BJ (cell line): ENCODE measurements around the gene ZBTB20. TPM values are rescaled to one million over a fixed set of nuclear protein-coding genes. Genes with fewer than 3 reads are reported as not detected.

Source experiments
- CTCF ChIA-PET: fragments of 350-600 bp; formaldehyde crosslinking; extraction: SDS; loops from one replicate; lab custom pipeline; 2021; ENCODE audit warnings: antibody characterized with exemption, inconsistent platforms; lab: Yijun Ruan, JAX
- POLR2A ChIA-PET: fragments of 300-600 bp; sonication (Branson Sonifier 250); formaldehyde crosslinking; extraction: SDS; loops from one replicate; lab custom pipeline; 2021; ENCODE audit warnings: antibody characterized with exemption; lab: Charles Lee
- DNase-seq: peaks from one replicate; pipeline ENCODE4 v3.0.0-alpha.2; 2011; ENCODE audit warnings: low read depth
- H3K27me3 ChIP-seq: 2 replicates; pipeline ENCODE4 v1.6.0; 2011; ENCODE audit warnings: low read length; ENCODE audit not compliant: control insufficient read depth, insufficient read depth
- H3K36me3 ChIP-seq: 2 replicates; pipeline ENCODE4 v1.5.1; 2011; ENCODE audit warnings: low read length; ENCODE audit not compliant: control insufficient read depth, insufficient read depth
- H3K4me3 ChIP-seq: 2 replicates; pipeline ENCODE4 v1.5.1; 2011; ENCODE audit warnings: low read depth, mild to moderate bottlenecking, control low read depth, low read length
- polyA plus RNA-seq: library from polyadenylated mRNA; depleted of rRNA; stranded (reverse); fragments of >200 nt; gene quantifications from 2 replicates; pipeline ENCODE4 v1.2.3, GENCODE V29; 2011
- TF ChIP-seq, protein P1 (sequence below): IDR thresholded peaks from 2 replicates; pipeline ENCODE4 v1.5.1; 2011; ENCODE audit warnings: low read depth, mild to moderate bottlenecking, control low read depth, inconsistent platforms, low read length, moderate library complexity; ENCODE audit not compliant: insufficient read depth

Gene ZBTB20
- polyA plus RNA-seq, 1 experiment: 6.0 TPM

DNA sequence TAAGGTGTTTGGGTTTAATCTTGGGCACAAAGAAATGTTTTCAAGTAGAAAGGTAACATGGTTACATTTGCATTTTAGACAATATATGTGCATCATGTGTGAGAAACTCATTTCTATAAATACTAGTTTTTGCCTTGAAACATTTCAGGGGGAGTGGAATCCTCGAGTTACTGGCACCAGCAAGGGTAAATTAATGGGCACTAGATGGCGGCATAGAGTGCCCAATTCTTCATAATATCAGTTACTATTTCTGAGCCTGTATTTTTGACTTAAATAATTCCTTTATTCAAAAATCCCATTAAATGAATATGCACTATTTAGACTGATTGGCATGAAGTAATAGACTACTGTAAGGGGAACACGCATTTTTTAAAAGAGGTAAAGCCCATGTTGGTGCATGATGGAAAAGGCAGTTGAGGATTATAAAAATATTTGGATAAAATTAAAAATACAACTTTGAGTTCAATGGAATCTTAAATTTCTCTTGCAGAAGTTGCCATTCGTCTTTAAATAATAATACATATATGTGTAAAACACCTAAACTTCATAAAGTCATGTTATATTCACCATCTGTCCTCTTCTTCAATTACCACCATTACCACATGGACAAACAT is 106.3 kb downstream of the ZBTB20 start:
- no peak overlapping the region for H3K4me3 ChIP-seq
- H3K27me3 ChIP-seq: no peaks in the 10 kb centered on the region
- no peaks in the 10 kb centered on the region for H3K36me3 ChIP-seq
- POLR2A ChIA-PET: no interaction called here
- TF ChIP-seq, protein P1, sequence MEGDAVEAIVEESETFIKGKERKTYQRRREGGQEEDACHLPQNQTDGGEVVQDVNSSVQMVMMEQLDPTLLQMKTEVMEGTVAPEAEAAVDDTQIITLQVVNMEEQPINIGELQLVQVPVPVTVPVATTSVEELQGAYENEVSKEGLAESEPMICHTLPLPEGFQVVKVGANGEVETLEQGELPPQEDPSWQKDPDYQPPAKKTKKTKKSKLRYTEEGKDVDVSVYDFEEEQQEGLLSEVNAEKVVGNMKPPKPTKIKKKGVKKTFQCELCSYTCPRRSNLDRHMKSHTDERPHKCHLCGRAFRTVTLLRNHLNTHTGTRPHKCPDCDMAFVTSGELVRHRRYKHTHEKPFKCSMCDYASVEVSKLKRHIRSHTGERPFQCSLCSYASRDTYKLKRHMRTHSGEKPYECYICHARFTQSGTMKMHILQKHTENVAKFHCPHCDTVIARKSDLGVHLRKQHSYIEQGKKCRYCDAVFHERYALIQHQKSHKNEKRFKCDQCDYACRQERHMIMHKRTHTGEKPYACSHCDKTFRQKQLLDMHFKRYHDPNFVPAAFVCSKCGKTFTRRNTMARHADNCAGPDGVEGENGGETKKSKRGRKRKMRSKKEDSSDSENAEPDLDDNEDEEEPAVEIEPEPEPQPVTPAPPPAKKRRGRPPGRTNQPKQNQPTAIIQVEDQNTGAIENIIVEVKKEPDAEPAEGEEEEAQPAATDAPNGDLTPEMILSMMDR: peak; percentile 70
- no peak for DNase-seq
- CTCF ChIA-PET: interaction anchor here (1.9 kb wide), 2 partner anchors 51 to 52 kb away, joined by 7 to 17 read pairs; no protein-coding TSS in a partner anchor

DNA sequence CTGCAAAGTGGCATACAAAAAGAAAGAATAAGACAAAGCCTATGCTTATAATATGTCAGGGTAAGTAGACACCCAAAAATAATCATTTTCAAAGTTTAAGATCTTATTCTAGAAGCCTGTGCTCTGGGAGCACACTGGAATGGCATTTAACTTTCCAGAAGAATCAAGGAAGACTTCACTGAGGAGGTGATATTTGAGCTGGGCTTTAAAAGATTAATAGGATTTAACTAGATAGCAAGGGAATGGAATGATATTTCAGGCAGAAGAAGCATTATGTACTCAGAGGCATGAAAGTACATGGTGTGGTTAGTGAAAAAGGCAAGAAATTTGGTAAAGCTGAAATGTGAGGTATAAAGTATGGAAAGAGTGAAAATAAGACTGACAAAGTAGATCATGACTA is 106.8 kb downstream of the ZBTB20 start:
- TF ChIP-seq, protein P1: no peak
- ChIA-PET CTCF (interaction anchor here (0.5 to 1.9 kb wide), 4 partner anchors 53 to 123 kb away, joined by 3 to 7 read pairs (median 3); no protein-coding TSS in a partner anchor), POLR2A (no interaction called here)
- H3K36me3 ChIP-seq: no peaks in the 10 kb centered on the region
- no peak for DNase-seq
- H3K4me3 ChIP-seq: no peak overlapping the region
- no peaks in the 10 kb centered on the region for H3K27me3 ChIP-seq

DNA sequence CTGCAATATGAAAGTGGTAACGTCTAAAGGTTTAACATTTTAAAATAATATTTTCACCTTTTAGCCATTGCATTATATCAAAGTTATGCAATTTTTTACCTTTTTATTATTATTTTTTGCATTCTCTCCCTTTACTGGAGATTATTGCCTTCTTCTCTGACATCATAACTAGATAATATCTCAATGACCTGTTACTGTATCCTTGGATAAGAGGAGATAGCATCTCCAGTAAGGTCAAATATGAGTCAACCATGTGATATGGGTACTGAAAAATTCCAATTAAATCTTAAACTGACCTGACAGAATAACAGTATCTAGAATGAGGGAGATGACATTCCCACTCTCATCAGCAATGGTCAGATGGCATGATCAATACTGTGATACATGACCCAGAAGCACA is 108.3 kb downstream of the ZBTB20 start:
- H3K4me3 ChIP-seq: no peak overlapping the region
- ChIA-PET POLR2A (no interaction called here), CTCF (interaction anchor here (1.9 kb wide), 1 partner anchor 54 kb away, joined by 7 read pairs; no protein-coding TSS in a partner anchor)
- DNase-seq: no peak
- no peaks in the 10 kb centered on the region for H3K36me3 ChIP-seq
- TF ChIP-seq, protein P1: no peak
- H3K27me3 ChIP-seq: no peaks in the 10 kb centered on the region

DNA sequence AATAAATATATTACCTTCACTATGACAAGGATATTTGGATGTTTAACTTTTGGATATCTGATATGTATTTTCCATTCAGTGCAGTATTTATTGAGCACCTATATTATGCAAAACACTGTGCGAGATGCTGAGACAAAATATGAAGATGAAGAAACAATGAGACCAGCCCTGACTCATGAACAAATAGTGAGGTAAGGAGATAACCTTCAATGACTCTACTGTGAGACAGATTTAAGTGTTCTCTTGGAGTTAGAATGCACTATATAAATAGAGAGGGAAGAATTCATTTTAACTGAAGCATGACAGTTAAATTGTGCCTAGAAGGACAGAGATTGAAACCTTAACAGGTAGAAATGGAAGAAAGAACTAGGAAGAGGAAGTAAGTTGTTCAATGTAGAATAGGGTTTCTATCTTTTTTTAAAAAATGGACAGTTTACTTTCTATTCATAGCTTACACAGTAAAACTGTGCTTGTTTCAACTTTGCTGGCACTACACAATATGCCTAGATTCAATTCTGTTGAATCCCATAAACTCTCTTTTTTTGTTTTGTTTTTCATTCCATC is 124.2 kb downstream of the ZBTB20 start:
- DNase-seq: no peak
- no peaks in the 10 kb centered on the region for H3K36me3 ChIP-seq
- POLR2A ChIA-PET: no interaction called here
- CTCF ChIA-PET: no interaction called here
- no peak overlapping the region for H3K4me3 ChIP-seq
- H3K27me3 ChIP-seq: no peaks in the 10 kb centered on the region
- TF ChIP-seq, protein P1: no peak

DNA sequence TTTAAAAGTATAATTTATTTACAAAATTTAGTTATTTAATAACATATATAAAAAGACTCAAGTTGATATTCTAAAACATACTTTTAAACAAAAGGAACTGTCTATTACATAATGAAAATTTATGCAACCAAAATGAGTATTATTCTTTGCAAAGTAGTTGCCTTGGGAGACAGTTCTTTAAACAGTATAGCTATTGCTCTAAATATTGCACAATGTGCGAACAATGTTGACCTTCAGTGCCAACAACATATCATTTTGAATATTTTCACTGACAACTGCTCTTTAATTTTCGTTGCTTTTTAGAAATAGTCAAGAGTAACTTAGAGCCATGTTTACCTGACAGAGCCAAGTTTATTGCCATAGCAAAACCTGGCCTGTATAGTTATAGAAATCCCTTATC is 124.9 kb downstream of the ZBTB20 start:
- Histone ChIP-seq H3K36me3 (no peaks in the 10 kb centered on the region), H3K4me3 (no peak overlapping the region), H3K27me3 (no peaks in the 10 kb centered on the region)
- POLR2A ChIA-PET: no interaction called here
- TF ChIP-seq, protein P1: no peak
- DNase-seq: no peak
- CTCF ChIA-PET: no interaction called here
